Measurements from ENCODE around the gene ARMC9. TPM values are rescaled to one million over a fixed set of nuclear protein-coding genes. Genes with fewer than 3 reads are reported as not detected.

Gene ARMC9
- total RNA-seq, 1 experiment from 2014 or later: 23.4 TPM

DNA sequence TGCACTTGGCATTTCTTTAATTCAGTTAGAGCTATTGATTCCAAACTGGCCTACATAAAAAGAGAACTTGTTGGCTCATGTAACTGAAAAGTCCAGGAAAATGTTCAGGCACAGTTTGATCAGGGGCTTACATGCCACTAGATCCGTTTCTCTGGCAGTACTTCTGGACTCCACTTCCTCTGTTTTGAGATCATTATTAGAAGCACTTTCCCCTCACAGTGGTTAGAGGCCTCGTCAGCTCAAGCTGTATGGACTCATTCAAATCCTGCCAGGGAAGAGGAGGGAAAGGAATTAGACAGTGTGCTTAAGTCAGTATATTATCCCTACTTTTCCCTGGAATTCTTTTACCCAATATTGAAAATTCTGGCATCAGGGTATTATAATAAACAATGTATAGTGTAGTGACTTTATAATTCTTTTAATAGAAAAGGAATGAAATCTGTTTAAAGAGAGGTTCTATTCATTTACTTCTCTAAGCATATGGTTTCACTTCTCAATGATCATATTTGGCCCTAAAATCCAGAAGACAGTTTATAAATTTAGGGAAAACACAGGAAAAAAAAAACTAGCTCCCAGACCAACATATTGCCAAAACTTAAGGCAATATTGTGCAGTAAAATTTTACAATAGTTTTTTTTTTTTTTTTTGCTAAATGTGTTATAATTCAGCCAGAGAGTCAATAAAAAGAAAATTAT, 92.0 kb downstream of the ARMC9 start:
- BruUV-seq (replicated peaks): no TSS peak
- POLR2A ChIA-PET (ENCODE audit: unreplicated experiment): no interaction called here
- no peak overlapping the region for H3K4me3 ChIP-seq (ENCODE audit: low read length)
- H2AFZ ChIP-seq (ENCODE audit: low read length): no peak overlapping the region
- no peak overlapping the region for H3K27ac ChIP-seq (ENCODE audit: low read length)
- no peaks in the 10 kb centered on the region for H4K20me1 ChIP-seq (ENCODE audit: low read length)
- no peak overlapping the region for H3K4me2 ChIP-seq (ENCODE audit: low read length)
- CTCF ChIA-PET: no interaction called here
- intact Hi-C loops (cut with micrococcal nuclease): no loop called here
- ATAC-seq: no peak
- no peaks in the 10 kb centered on the region for H3K27me3 ChIP-seq (ENCODE audit: low read length)
- no peaks in the 10 kb centered on the region for H3K9me2 ChIP-seq (replicated peaks; ENCODE audit: low read length)
- no peaks in the 10 kb centered on the region for H3K9me3 ChIP-seq (ENCODE audit: low read length)
- TF ChIP-seq, protein P1, sequence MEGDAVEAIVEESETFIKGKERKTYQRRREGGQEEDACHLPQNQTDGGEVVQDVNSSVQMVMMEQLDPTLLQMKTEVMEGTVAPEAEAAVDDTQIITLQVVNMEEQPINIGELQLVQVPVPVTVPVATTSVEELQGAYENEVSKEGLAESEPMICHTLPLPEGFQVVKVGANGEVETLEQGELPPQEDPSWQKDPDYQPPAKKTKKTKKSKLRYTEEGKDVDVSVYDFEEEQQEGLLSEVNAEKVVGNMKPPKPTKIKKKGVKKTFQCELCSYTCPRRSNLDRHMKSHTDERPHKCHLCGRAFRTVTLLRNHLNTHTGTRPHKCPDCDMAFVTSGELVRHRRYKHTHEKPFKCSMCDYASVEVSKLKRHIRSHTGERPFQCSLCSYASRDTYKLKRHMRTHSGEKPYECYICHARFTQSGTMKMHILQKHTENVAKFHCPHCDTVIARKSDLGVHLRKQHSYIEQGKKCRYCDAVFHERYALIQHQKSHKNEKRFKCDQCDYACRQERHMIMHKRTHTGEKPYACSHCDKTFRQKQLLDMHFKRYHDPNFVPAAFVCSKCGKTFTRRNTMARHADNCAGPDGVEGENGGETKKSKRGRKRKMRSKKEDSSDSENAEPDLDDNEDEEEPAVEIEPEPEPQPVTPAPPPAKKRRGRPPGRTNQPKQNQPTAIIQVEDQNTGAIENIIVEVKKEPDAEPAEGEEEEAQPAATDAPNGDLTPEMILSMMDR (conservative IDR thresholded peaks at IDR 0.05; ENCODE audit: low read depth, low read length): no peak
- TF ChIP-seq EZH2 (IDR thresholded peaks at IDR 0.05; ENCODE audit: low read length, unreplicated experiment): no peak
- TF ChIP-seq EZH2phosphoT487 (IDR thresholded peaks at IDR 0.05; ENCODE audit: borderline replicate concordance, low read length): no peak
- no peak overlapping the region for H3K9ac ChIP-seq (ENCODE audit: low read length)
- no peak for DNase-seq
- H3K4me1 ChIP-seq (ENCODE audit: insufficient read depth, low read length): no peaks in the 10 kb centered on the region
- H3F3A ChIP-seq (ENCODE audit: low read length, unreplicated experiment): no peaks in the 10 kb centered on the region
- no peaks in the 10 kb centered on the region for H3K79me2 ChIP-seq (ENCODE audit: low read length)
- H3K36me3 ChIP-seq (ENCODE audit: low read depth, low read length): no peaks in the 10 kb centered on the region

DNA sequence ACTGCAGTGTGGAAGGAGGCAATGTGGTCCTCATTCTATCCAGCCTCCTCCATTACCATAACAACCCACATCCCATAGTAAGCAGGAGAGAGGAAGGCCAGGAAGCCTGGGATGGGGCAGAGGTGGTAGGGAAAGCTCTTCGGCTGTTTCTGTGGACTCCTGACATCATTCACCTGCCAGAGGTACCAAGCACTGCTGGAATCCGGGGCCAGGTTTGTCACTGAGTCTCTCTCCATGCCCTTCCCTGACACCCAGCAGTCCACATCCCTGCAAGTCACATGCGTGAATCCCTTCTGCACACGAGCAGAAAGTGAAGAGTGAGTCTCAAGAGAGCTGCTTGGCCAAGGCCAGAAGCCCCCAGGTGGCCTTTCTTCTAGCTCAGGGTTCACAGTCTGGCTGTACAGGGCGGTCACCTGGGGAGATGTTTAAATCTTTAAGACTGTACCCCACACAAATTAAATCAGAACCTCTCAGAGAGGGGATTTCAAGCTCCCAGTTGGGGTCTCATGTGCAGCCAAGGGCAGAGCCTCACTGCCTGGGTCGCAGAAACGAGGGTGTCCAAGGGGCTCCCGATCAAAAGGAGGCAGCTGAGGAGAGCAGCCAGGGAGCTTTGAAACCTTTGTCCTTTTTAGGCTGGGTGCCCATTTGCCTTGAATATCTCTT, 94.2 kb downstream of the ARMC9 start:
- CTCF ChIA-PET: interaction anchor here (0.5 kb wide), 1 partner anchor 119 kb away, joined by 3 read pairs; no protein-coding TSS in a partner anchor
- ATAC-seq: no peak

More for the DNA sequence above, 94.2 kb downstream of the ARMC9 start:
- H3K4me2 ChIP-seq (ENCODE audit: low read length): no peak overlapping the region
- H3F3A ChIP-seq (ENCODE audit: low read length, unreplicated experiment): no peaks in the 10 kb centered on the region
- TF ChIP-seq, protein P1 (conservative IDR thresholded peaks at IDR 0.05; ENCODE audit: low read depth, low read length): no peak
- TF ChIP-seq EZH2 (IDR thresholded peaks at IDR 0.05; ENCODE audit: low read length, unreplicated experiment) (no peak), EZH2phosphoT487 (IDR thresholded peaks at IDR 0.05; ENCODE audit: borderline replicate concordance, low read length) (no peak)
- H3K36me3 ChIP-seq (ENCODE audit: low read depth, low read length): no peaks in the 10 kb centered on the region; the same call in none of the 2 replicates
- DNase-seq: no peak
- H3K27ac ChIP-seq (ENCODE audit: low read length): no peak overlapping the region
- H3K79me2 ChIP-seq (ENCODE audit: low read length): no peaks in the 10 kb centered on the region
- H3K9ac ChIP-seq (ENCODE audit: low read length): no peak overlapping the region
- intact Hi-C loops (cut with micrococcal nuclease): no loop called here
- H3K9me3 ChIP-seq (ENCODE audit: low read length): no peaks in the 10 kb centered on the region
- no peaks in the 10 kb centered on the region for H3K27me3 ChIP-seq (ENCODE audit: low read length)
- H2AFZ ChIP-seq (ENCODE audit: low read length): no peak overlapping the region
- BruUV-seq (replicated peaks): no TSS peak
- no peaks in the 10 kb centered on the region for H4K20me1 ChIP-seq (ENCODE audit: low read length)
- no peak overlapping the region for H3K4me3 ChIP-seq (ENCODE audit: low read length)
- POLR2A ChIA-PET (ENCODE audit: unreplicated experiment): no interaction called here
- no peaks in the 10 kb centered on the region for H3K9me2 ChIP-seq (replicated peaks; ENCODE audit: low read length)
- H3K4me1 ChIP-seq (ENCODE audit: insufficient read depth, low read length): peaks cover 9% of the 10 kb centered on the region

All from PC-3 (cell line).